Stimulated activated CD8-positive, alpha-beta memory T cell treated with anti-CD3 and anti-CD28 coated beads, Interleukin-15, amount 100 ng/mL, for 1 hour (primary cell): ENCODE data around the gene FOXP1.
"Not testable (repeated sequence)": the region's sequence is repeated elsewhere in the genome, so short reads cannot be mapped to it uniquely, and the experiment has no call there.

Experiments used
- DNase-seq: peaks from one replicate; pipeline ENCODE4 v3.0.0-alpha.2; 2020; ENCODE audit warnings: low read depth

The FOXP1 gene

DNA sequence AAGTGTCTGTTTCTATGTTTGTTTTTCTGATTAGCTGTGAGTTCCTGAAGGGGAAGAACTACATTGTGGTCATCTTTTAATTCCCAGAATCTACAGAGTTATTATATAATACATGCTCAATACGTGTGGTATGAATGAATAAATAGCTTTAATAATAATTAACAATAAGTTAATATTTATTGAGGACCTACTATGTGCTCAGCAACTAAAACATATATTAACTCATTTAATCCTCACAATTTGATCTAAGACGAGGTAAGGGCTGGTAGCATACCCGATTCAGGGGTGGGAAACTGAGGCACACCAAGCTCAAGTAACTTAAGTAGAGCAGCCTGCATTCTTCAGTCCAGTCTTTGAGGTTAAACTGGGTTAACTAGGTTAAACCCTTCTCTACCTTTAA lies 553.8 kb downstream of the FOXP1 start:
- DNase-seq: no peak

DNA sequence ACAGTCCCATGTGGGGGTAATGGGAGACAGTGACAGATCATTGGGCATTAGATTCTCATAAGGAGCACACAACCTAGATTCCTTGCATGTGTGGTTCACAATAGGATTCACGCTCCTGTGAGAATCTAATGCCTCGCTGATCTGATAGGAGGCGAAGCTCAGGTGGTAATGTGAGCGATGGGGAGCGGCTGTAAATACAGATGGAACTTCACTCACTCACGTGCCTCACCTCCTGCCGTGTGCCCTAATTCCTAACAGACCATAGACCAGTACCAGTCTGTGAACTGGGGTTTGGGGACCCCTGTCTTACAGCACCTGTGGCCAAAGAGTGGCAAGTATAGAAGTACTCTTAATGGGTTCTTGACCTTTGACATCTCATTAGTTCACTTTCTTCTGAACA lies 554.7 kb downstream of the FOXP1 start:
- no peak for DNase-seq

DNA sequence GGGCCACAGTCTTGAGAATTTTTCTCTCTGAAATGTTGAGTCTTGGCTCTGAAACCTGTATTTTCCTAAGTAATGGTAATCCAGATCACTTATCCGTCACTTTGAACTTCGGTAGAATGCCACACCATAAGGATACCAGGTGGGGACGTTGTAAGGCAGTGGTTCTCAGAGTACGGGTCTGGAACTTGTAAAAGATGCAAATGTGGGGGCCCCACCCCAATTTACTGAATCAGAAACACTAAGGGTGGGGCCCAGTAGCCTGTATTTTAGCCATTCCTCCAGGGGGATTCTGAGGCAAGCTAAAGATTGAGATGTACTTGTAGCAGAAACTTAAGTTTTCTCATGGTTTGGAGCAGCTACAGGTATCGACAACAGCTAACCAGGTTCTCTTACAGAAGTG lies 555.3 kb downstream of the FOXP1 start:
- no peak for DNase-seq

DNA sequence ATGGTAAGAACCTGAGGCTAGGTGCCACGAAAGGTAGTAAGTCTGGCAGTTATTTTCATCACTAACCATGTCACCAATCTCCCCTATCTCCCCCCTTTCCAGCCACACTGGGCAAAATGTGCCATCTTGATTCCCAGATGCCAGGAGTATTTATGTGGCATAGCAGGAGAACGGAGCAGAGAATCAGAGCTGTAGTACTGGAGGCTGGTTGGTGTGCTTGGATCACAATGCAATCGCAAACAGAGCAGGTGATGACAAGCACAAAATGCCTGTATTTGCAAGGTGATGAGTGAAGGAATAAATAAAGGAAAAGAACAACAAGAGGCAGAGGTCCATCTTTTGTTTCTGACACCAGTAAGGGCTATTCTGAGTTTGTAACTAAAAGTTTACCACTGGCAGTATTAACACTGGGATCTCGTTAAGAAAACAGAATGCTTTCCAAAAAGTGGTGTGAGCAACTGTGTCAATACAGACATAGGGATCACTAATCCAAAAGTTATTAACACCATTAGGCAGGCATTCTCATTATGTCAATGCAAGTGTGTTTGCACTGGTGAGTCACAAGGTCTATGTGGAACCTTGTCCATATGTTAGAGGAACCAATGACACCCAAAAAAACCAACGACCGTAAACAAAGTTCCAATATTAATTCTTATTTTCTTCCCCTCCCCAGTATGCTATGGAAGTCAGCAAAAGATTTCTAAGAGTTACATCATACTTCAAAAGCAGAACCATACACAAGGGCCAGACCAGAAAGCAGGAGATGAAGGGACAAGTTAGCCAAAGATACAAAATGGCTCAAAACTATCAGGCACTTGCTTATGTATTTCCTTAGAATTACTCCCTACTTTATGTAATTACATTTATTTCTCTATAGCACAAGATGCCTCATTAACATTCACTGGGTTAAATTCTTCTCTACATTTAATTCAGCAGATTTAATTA lies 556.6 kb downstream of the FOXP1 start:
- DNase-seq: no peak

DNA sequence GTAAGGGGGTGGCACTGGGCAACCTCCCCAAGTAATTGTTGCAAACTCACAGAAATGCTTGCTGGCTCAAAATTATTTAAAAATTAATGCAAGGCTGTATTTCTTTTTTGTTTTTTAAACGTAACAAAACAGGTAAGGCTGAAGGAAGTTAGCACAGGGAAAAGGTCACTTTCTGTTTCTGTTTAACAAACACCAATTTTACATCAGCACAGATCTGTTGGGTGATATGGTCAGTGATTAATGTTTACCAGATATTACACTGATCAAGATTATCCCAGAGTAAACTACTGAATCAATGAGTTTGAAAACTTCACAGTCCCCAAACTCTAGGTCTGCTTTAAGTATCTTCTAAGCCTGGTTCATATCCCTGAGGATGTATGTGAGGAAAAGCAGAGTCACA lies 558.0 kb downstream of the FOXP1 start:
- DNase-seq: no peak

DNA sequence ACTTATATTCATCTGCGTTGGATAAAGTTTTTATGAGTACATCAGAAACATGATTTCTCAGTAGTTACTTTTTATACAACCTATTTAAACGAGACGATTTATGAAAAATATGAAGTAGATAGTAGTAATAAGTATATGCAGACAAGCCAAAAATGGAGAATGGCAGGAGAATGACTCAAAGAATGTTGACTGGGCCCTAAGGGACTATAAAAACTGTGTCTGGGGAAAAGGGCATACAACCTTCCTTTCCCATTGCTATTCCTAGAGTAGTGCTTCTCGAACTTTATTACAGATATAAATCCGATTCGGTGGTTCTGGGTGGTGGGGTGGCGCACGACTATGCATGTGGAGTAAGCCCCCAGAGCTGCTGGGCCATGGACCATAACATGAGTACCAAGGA lies 558.5 kb downstream of the FOXP1 start:
- DNase-seq: no peak

DNA sequence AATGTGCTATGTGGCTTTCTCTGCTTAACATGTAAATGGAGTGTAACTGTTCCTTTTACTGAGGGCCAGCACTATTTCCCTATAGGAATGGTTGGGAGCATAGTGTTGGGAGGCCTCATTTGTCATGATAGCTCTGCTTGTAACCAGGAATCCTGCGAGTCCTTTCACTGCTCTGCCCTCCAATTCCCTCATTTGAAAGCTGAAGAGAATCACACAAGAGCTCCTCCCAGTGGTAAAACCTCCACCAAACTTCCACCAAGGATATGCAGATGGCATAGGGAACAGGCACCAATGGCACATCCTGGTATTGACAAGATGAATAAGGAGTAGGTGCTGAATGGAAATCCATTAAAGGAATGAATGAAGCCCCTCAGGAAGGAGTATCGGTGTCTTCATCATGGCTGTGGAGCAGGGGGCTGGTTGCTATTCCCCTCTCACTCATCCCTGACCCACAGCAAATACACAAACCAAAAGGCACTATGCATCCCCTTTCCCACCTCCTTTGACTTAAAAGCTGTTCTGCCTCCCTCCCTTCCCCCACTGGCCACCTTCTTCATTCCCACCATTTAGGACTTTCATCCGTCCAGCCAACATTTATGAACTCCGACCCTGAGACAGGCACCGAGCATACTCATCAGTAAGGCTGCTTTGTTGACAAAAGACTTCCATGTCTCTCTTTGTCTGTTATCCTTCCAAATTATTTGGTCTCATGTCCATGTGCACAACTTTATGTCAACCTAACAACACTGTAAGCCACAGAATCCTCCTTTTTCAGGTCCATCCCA lies 560.8 kb downstream of the FOXP1 start:
- no peak for DNase-seq

DNA sequence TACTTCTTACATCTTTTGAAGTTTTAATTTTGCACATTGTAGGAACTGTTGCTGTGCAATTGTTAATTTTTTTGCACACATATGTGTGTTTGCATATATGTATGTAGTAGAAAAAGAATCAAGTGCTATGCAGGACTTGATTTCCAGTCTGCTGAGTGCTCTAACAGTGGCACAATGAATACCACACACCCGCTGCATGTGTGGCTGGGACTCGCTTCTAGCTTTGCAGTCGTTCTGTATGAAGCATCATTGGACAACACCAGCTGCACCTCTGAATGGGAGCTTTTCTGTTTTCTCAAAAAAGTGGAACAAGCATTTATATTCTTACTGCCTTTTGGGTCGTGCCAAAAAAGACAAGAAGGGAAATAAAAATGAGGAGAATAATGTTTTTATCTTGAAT lies 564.7 kb downstream of the FOXP1 start:
- no peak for DNase-seq

DNA sequence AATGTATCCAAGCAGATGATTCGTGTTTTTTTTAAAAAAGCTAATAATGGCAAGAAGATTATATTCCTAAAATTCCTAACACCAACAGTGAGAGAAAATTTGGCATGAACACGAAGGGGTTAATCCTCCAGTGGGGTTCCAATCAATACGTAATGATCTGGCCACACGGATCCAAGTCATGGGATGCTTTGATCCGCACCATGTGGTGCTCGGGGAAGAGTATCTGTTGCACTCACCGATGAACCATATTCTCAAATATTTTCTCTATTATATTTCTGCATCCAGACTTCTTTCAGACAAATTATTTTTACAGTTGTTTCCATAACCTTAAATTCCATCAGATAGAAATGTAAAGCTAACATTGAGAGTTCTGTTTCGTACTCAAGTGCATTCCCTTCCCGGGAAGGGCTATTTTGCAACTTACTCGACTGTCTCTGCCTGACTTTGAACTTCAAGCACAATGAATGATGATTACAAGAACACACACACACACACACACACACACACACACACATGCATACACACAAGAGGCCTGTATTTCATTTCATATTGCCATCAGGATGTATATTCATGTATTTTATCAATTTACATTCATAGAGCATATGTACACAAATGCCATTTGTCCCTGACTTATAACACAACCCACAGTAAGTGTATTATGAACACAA lies 567.2 kb downstream of the FOXP1 start:
- no peak for DNase-seq

DNA sequence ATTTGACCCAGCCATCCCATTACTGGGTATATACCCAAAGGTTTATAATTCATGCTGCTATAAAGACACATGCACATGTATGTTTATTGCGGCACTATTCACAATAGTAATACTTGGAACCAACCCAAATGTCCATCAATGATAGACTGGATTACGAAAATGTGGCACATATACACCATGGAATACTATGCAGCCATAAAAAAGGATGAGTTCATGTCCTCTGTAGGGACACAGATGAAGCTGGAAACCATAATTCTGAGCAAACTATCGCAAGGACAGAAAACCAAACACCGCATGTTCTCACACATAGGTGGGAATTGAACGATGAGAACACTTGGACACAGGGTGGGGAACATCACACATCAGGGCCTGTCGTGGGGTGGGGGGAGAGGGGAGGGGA lies 568.9 kb downstream of the FOXP1 start:
- not testable (repeated sequence) for DNase-seq

DNA sequence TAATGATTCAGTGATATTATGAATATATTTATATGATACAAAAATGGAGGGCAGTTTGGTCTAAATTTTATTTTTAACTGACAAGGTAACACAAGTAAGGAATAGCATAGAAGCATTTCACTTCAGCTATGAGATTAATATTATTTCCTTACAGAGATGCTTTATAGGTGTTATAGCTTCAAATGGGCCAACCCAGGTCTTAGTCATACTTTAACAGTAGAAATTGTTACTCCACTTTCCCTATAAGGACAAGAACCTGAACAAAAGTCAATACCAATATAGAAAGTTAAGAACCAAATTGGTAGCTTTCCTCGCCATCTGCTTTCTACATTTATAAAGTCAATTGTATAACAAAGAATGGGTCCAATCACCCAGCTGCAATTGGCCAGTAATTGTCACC lies 570.6 kb downstream of the FOXP1 start:
- no peak for DNase-seq

DNA sequence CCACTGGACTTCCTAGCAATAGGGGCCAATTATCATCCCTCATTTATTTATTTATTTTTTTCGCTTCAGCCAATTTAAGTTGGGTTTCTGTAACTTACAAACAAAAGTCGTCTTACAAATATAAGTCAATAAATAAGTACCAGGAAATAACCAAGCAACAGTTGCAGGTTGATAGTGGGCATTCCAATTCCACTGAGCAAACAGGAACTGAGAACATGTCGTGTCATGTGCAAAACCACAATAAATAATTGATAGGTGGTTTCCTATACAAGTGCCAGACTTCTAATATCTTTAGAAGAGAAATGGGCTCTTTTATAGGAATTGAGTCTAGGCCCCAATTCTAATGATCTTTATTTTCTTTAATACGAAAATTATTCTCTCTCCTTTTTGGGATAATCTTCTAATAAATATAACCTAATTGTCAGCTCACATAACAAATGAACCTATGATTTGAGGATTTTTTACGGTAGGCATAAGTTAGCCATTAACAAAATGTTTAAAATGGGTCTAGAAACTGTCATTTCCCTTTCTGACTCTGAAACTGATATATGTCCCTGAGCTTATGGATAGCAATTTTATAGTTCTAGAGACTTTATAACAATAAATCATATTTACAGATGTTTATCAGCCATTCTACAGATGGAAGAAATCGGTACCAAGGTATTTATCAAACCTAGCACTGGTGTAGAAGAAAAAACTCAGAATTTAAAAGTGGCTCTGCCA lies 571.8 kb downstream of the FOXP1 start:
- no peak for DNase-seq

DNA sequence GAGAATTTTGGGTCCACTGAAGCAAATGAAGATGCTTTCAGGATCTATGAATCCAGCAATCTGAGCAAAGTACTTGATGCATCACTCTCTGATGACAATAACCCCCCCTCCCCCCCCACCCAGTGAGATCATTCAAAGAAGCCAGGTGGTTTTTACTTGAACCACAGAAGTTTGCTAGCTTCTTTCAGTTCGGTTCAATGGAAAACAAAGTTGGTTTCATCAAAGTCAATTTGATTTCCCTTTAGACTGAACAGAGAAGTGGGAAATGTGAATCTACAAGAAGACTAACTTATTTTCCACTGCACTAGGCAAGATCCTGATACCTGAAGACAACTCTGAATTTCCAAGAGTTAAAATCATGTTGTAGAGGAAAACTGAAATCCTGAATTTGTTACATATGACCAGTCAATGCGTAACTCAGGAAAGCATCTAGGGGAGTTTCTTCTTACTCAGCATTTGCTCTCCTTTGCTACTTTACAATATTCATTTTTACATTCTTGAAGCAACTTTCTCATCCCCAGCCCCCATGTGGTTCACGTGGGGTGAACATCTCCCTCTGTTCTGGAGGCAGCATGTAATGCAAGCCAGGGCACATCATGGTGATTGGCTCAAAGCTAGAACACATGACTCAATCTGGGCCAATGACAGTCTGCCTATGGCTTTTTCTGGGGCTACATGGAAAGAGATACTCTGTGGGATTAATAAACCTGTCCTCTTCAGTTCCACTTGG lies 572.6 kb downstream of the FOXP1 start:
- DNase-seq: no peak

DNA sequence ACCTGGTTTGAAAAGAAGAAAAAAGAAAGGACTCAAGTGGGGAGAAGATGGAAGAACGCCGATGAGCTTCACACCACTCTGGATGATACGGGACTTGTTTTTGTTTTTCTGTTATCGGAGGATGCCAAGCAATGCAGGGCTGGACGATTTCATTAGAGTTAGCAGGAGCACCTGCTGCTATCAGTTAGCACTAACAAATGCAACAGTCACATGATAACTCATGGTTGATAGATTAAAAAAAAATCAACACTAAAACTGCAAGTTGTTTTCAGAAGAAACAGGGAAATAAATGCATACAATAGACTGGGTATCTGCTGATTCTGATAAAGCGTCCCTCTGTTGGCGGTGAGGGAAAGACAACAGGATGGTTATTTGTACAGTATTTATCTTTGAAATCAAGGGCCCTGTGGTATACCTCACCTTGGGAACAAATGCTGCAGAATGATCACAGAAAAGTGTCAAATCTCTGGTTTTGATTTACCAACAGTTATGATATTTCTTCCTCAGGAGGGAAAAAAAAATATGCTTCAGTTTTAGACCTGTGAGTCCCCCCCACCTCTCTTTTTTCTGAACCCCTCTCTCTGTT lies 575.1 kb downstream of the FOXP1 start:
- no peak for DNase-seq

DNA sequence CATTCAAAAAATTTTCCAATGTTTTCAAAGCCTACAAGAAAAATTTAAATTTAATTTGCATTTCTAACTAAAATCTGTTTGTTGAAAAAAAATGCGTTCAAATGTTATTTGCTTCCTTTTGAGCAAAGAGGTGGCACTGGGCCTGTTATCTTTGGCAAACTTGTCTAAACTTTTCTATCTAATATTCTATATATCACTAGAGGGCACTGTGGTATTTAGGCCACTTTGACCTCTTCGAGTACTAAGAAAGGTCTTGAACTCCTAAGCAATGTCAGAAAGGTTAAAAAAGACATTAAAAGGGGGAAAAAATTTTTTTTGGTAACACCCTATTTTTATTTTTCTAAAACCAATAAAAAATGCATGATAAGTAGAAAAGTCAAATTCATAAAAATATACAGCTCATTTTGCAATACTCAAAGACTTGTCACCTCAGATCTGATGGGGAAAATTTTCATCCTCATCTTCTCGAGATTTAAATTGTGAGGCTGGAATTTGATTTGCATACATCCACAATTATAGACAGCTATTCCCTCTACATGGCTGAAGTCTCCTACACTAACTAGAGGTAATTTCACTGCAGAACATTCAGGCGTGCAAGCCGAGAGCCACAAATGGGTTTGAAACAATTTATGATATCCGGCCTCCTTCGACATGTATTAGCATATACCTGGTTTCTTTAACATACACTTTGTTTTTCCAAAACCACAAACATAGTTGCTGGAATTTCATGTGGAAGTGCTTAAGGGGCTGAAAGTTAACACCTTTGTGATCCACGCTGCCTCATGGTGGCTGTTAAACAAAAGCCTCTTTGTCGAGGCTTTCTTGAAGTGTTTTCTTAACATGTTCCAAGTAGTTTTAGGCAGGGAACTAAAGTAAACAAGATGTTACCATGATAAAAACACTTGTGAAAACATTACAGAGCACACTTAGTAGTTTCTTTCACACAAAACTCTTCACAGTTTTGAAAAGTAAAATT lies 576.4 kb downstream of the FOXP1 start:
- no peak for DNase-seq

DNA sequence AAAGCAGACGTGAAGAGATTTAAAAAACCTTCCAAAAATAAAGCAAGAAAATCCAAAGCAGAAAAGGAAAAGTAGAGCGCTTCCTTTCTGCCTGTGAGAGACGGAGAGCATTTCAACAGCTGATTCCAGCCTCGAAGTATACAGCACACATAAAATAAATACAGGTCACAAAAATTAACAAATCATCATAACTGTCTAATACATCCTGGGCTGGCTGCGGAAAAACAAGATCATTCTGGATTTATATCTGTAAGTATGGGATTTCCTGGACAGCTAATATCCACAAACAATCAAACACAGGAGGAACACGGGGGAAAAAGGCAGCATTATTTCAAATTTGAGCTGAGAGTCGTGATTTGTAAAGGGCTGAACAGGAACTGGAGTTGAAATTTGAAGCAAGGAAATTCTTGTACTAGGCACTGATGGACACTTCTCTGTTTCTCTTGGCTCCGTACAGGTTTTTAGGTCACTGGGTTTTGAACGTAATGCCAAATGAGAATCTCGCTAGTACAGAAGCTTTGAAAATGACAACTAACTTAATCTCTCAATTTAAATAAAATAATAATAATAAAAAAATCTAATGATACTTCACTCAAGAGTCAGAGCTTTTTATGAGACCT lies 577.7 kb downstream of the FOXP1 start:
- no peak for DNase-seq

DNA sequence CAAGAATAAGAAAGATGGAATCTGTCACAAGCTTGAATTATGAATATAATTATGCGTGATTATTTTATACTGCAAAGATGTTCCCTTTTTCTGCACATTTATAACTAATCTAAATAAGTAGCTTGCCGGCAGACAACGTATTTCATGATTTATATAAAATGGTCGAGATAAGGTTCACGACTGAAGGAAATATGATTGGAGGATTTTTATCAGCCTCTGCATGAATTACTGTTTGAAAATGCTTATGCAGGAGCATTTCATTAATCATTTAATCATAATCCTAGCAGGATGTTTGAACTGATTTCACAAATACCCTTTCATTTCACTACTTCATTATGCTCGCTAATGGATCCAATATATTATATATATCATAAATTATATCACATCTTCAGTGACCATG lies 580.0 kb downstream of the FOXP1 start:
- no peak for DNase-seq

DNA sequence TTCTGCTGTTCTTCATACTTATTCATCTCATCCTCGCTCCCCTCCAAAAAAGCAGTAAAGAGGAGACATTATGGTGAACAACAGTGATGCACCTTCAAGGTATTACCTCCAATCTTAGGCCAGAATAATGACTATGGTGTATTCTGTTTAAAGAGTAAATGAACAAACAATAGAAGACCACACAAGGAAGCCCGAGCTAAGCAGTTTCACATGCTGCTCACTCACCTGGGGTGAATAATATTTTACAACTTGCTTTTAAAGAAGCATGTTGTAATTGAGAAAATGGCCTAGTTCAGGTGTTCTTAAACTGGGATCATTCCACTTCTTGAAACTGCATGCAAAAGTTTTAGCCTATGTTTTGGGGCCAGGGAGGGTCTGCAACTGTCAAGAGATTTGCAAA lies 581.2 kb downstream of the FOXP1 start:
- DNase-seq: no peak

DNA sequence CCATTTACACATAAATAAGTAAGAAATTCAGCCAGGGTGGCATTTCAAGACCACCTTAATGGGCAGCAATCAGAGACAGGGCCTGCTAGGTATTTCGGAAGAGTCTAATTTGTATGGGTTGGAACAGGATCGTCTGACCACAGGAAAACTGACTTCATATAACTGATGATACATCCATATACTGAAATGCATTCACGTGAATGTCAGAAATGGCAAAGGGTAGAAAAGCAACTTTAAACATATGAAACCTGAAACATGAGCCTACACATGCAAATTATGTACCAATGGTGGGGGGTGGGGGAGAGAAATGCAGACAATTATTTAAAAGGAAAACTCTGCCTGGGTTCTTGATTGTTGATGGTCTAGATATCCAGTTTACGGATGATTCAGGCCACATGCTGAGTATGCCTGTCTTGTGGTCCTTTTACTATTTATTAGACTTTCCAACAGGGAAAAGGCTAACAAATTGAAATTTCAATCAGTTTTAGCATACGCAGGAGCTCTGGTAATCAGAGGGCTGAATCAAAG lies 582.2 kb downstream of the FOXP1 start:
- DNase-seq: no peak
